HG03066 (cell line): Measurements from ENCODE around the gene NKIRAS1.
"Not testable (repeated sequence)": the region's sequence is repeated elsewhere in the genome, so short reads cannot be mapped to it uniquely, and the experiment has no call there.

Experiments
- ATAC-seq: cut with Tn5 transposase; IDR thresholded peaks from one replicate; pipeline ENCODE4 v1.9.1; 2021; ENCODE audit warnings: low read depth; ENCODE audit not compliant: unreplicated experiment

NKIRAS1 gene

GRCh38 chr3:23941440-23941839 lies 24.6 kb upstream of the NKIRAS1 start:
- no peak for ATAC-seq

- ATAC-seq = no peak
These were observed 24.0 kb upstream of the NKIRAS1 start for GRCh38 chr3:23940775-23941174.

- no peak for ATAC-seq
These were observed 21.9 kb upstream of the NKIRAS1 start for GRCh38 chr3:23938688-23939087.

GRCh38 chr3:23937296-23937695 lies 20.5 kb upstream of the NKIRAS1 start:
- ATAC-seq = no peak

- ATAC-seq = no peak
These were observed 17.5 kb upstream of the NKIRAS1 start for GRCh38 chr3:23934253-23934652.

GRCh38 chr3:23932571-23932970 lies 15.8 kb upstream of the NKIRAS1 start:
- ATAC-seq = no peak

- no peak for ATAC-seq
These were observed 14.8 kb upstream of the NKIRAS1 start for GRCh38 chr3:23931597-23931996.

- ATAC-seq = no peak
These were observed 11.7 kb upstream of the NKIRAS1 start for GRCh38 chr3:23928524-23928923.

- no peak for ATAC-seq
These were observed 9.9 kb upstream of the NKIRAS1 start for GRCh38 chr3:23926736-23927135.

GRCh38 chr3:23926246-23926645 lies 9.5 kb upstream of the NKIRAS1 start:
- no peak for ATAC-seq

- no peak for ATAC-seq
These were observed 7.0 kb upstream of the NKIRAS1 start for GRCh38 chr3:23923786-23924185.

GRCh38 chr3:23921052-23921511 lies 4.3 kb upstream of the NKIRAS1 start:
- no peak for ATAC-seq

- ATAC-seq = no peak
These were observed 3.4 kb upstream of the NKIRAS1 start for GRCh38 chr3:23920151-23920655.

- ATAC-seq = no peak
These were observed 2.8 kb upstream of the NKIRAS1 start for GRCh38 chr3:23919628-23920027.

GRCh38 chr3:23918331-23918730 lies 1.5 kb upstream of the NKIRAS1 start:
- ATAC-seq = not testable (repeated sequence)

- not testable (repeated sequence) for ATAC-seq
These were observed 1.0 kb upstream of the NKIRAS1 start for GRCh38 chr3:23917679-23918303.

- ATAC-seq = peak; percentile 41
These were observed 471 bp downstream of the NKIRAS1 start for GRCh38 chr3:23916152-23916885.

- no peak for ATAC-seq
These were observed 1.2 kb downstream of the NKIRAS1 start for GRCh38 chr3:23915537-23916108.

- no peak for ATAC-seq
These were observed 2.7 kb downstream of the NKIRAS1 start for GRCh38 chr3:23913873-23914743.

- no peak for ATAC-seq
These were observed 3.6 kb downstream of the NKIRAS1 start for GRCh38 chr3:23913182-23913581.

GRCh38 chr3:23912335-23912734 lies 4.5 kb downstream of the NKIRAS1 start:
- ATAC-seq = not testable (repeated sequence)
